PC-9 (cell line): ENCODE results near the gene TBC1D5. TPM values are rescaled to one million over a fixed set of nuclear protein-coding genes. Genes with fewer than 3 reads are reported as not detected.

Source experiments
- BruUV-seq: library from RNA; stranded (reverse); fragments of 400-500 nt; replicated peaks from 2 replicates; lab custom pipeline; 2021; lab: Mats Ljungman, UMichigan
- CTCF ChIA-PET: fragments of 300-600 bp; sonication (Branson Sonifier 250); formaldehyde crosslinking; loops from one replicate; lab custom pipeline; 2022; ENCODE audit warnings: antibody characterized with exemption; lab: Charles Lee
- POLR2A ChIA-PET: fragments of 300-600 bp; sonication (Branson Sonifier 250); formaldehyde crosslinking; loops from one replicate; lab custom pipeline; 2022; ENCODE audit warnings: antibody characterized with exemption; ENCODE audit not compliant: unreplicated experiment; lab: Charles Lee
- DNase-seq, 2 experiments: peaks; one replicate each; pipeline versions ENCODE4 v3.0.0 to v3.0.0-alpha.2; 2015 to 2022; ENCODE audit warnings: mixed read lengths in 1 of 2
- H2AFZ ChIP-seq: fragments of 200-600 bp; sonication (generic); 2 replicates; pipeline ENCODE4 v1.8.1; 2017; ENCODE audit warnings: antibody characterized with exemption
- H3F3A ChIP-seq: fragments of 200-600 bp; sonication (generic); 2 replicates; pipeline ENCODE4 v1.8.1; 2017; ENCODE audit warnings: antibody characterized with exemption, mild to moderate bottlenecking, low read depth; ENCODE audit not compliant: insufficient read depth
- H3K27ac ChIP-seq: fragments of 200-600 bp; sonication (generic); 2 replicates; pipeline ENCODE4 v1.6.1; 2016; ENCODE audit warnings: mixed run types
- H3K27me3 ChIP-seq: fragments of 200-600 bp; sonication (generic); 2 replicates; pipeline ENCODE4 v1.6.1; 2016; ENCODE audit warnings: low read depth, mixed run types; ENCODE audit not compliant: insufficient read depth
- H3K36me3 ChIP-seq: fragments of 200-600 bp; sonication (generic); 2 replicates; pipeline ENCODE4 v1.6.1; 2016; ENCODE audit warnings: low read depth, mixed run types
- H3K4me1 ChIP-seq: fragments of 200-600 bp; sonication (generic); replicated peaks from 2 replicates; pipeline ENCODE4 v1.6.1; 2016; ENCODE audit warnings: mixed run types; ENCODE audit not compliant: insufficient read depth
- H3K4me2 ChIP-seq: fragments of 200-600 bp; sonication (generic); 2 replicates; pipeline ENCODE4 v1.6.1; 2017; ENCODE audit warnings: mixed run types
- H3K4me3 ChIP-seq: fragments of 200-600 bp; sonication (generic); 2 replicates; pipeline ENCODE4 v1.6.1; 2016; ENCODE audit warnings: mixed run types
- H3K79me2 ChIP-seq: fragments of 200-600 bp; sonication (generic); 2 replicates; pipeline ENCODE4 v1.6.1; 2017; ENCODE audit warnings: low read depth, mixed run types
- H3K9me2 ChIP-seq: fragments of 200-600 bp; sonication (generic); 2 replicates; pipeline ENCODE4 v1.8.1; 2017; ENCODE audit warnings: mild to moderate bottlenecking; ENCODE audit not compliant: insufficient read depth
- H3K9me3 ChIP-seq: fragments of 200-600 bp; sonication (generic); 2 replicates; pipeline ENCODE4 v1.8.1; 2016; ENCODE audit warnings: low read depth; ENCODE audit not compliant: insufficient read depth
- H4K20me1 ChIP-seq: fragments of 200-600 bp; sonication (generic); 2 replicates; pipeline ENCODE4 v1.8.1; 2017; ENCODE audit not compliant: insufficient read depth
- EZH2 ChIP-seq: fragments of 200-600 bp; sonication (generic); IDR thresholded peaks from 2 replicates; pipeline ENCODE4 v1.8.0; 2017; ENCODE audit warnings: antibody characterized with exemption, low read depth
- intact Hi-C: fragments of 100-400 bp; cut with micrococcal nuclease; formaldehyde crosslinking; loops from one replicate; pipeline ENCODE4 v1.10.0; 2022; ENCODE audit not compliant: unreplicated experiment
- total RNA-seq: library from RNA; stranded (reverse); gene quantifications from 2 replicates; pipeline ENCODE4 v1.2.3, GENCODE V29; 2021
- TF ChIP-seq, protein P1 (sequence below): fragments of 200-600 bp; sonication (generic); conservative IDR thresholded peaks from 2 replicates; pipeline ENCODE4 v1.6.1; 2017; ENCODE audit warnings: mixed run types, antibody characterized with exemption, mild to moderate bottlenecking, moderate library complexity

The TBC1D5 gene
- total RNA-seq, 1 experiment from 2014 or later = 54.0 TPM

DNA sequence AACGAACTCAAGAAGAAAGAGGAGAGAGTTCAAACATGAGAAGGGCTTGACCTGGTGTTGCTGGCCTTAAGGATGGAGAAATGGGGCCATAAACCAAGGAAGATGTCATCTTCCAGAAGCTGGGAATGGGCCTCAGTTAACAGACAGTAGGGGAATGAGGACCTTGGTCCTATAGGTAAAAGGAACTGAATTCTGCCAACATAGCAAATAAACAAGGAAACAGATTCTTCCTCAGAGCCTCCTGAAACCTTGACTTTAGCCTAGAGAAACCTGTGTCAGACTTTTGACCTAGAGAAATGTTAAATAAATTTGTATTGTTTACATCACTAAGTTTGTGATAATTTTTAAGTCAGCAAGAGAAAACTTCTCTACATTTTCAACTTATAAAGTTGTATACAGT is 520.9 kb downstream of the TBC1D5 start:
- no peaks in the 10 kb centered on the region for H3F3A ChIP-seq
- no peaks in the 10 kb centered on the region; the same call in 1 of the 2 replicates for H3K9me2 ChIP-seq
- H3K9me3 ChIP-seq = no peaks in the 10 kb centered on the region; the same call in 1 of the 2 replicates
- CTCF ChIA-PET = interaction anchor here (0.6 kb wide), 1 partner anchor 596 kb away, joined by 5 read pairs; no protein-coding TSS in a partner anchor
- no peak for DNase-seq
- no peak overlapping the region for H2AFZ ChIP-seq
- H3K4me3 ChIP-seq = no peak overlapping the region
- no peak overlapping the region for H3K27ac ChIP-seq
- no TSS peak for BruUV-seq
- intact Hi-C loops = no loop called here
- no peaks in the 10 kb centered on the region for H4K20me1 ChIP-seq
- H3K27me3 ChIP-seq = no peaks in the 10 kb centered on the region
- H3K4me1 ChIP-seq = no peaks in the 10 kb centered on the region
- no peak overlapping the region for H3K4me2 ChIP-seq
- H3K36me3 ChIP-seq = no peaks in the 10 kb centered on the region
- POLR2A ChIA-PET = no interaction called here
- TF ChIP-seq EZH2 = no peak
- TF ChIP-seq, protein P1, sequence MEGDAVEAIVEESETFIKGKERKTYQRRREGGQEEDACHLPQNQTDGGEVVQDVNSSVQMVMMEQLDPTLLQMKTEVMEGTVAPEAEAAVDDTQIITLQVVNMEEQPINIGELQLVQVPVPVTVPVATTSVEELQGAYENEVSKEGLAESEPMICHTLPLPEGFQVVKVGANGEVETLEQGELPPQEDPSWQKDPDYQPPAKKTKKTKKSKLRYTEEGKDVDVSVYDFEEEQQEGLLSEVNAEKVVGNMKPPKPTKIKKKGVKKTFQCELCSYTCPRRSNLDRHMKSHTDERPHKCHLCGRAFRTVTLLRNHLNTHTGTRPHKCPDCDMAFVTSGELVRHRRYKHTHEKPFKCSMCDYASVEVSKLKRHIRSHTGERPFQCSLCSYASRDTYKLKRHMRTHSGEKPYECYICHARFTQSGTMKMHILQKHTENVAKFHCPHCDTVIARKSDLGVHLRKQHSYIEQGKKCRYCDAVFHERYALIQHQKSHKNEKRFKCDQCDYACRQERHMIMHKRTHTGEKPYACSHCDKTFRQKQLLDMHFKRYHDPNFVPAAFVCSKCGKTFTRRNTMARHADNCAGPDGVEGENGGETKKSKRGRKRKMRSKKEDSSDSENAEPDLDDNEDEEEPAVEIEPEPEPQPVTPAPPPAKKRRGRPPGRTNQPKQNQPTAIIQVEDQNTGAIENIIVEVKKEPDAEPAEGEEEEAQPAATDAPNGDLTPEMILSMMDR = no peak
- H3K79me2 ChIP-seq = no peaks in the 10 kb centered on the region

DNA sequence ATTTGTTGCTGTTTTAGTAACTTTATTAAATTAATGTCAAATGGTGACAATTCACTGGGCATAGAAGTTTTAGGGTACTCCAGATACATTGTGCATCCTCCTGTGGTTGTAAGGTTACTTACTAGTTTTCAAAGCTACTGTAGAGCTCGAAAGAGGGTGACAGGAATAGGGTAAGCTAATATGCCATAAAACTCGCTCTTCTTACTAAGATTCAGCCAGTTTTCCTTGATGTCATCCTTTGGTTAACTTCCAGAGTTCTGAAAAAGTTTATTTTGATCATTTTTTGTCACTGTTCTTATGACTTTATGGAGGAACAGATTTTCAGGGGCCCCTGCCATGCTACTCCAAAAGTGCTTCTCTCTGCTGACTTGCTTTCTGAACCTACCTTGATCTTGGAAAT is 522.8 kb downstream of the TBC1D5 start:
- ChIA-PET POLR2A (no interaction called here), CTCF (no interaction called here)
- Histone ChIP-seq H3K9me2 (no peaks in the 10 kb centered on the region; the same call in 1 of the 2 replicates), H2AFZ (no peak overlapping the region), H3K27ac (no peak overlapping the region), H4K20me1 (no peaks in the 10 kb centered on the region), H3K36me3 (no peaks in the 10 kb centered on the region), H3K4me1 (no peaks in the 10 kb centered on the region), H3K4me2 (no peak overlapping the region), H3K27me3 (no peaks in the 10 kb centered on the region), H3K79me2 (no peaks in the 10 kb centered on the region), H3F3A (no peaks in the 10 kb centered on the region), H3K9me3 (no peaks in the 10 kb centered on the region; the same call in 1 of the 2 replicates), H3K4me3 (no peak overlapping the region)
- intact Hi-C loops = no loop called here
- DNase-seq = no peak
- BruUV-seq = no TSS peak
- no peak for TF ChIP-seq EZH2
- TF ChIP-seq, protein P1 = no peak

DNA sequence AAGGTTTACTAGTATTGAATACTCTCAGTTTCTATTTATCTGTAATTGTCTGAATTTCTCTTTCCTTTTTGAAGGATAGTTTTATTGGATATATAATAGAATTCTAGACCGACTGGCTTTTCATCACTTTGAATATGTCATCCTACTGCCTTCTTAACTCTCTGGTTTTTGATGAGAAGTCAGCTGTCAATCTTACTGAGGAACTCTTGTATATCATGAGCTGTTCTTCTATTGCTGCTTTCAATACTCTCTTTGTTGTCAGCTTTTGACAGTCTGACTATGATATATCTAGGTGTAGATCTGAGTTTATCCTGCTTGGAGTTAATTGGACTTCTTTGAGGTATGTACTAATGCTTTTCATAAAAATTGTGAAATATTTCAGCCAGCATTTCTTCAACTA is 523.8 kb downstream of the TBC1D5 start:
- Histone ChIP-seq H3K27me3 (no peaks in the 10 kb centered on the region), H3K36me3 (no peaks in the 10 kb centered on the region), H4K20me1 (no peaks in the 10 kb centered on the region), H3K27ac (no peak overlapping the region), H3K9me3 (no peaks in the 10 kb centered on the region; the same call in 1 of the 2 replicates), H3K4me3 (no peak overlapping the region), H3K4me1 (no peaks in the 10 kb centered on the region), H2AFZ (no peak overlapping the region), H3K79me2 (no peaks in the 10 kb centered on the region), H3F3A (no peaks in the 10 kb centered on the region), H3K9me2 (no peaks in the 10 kb centered on the region; the same call in 1 of the 2 replicates), H3K4me2 (no peak overlapping the region)
- POLR2A ChIA-PET = no interaction called here
- BruUV-seq = no TSS peak
- intact Hi-C loops = no loop called here
- DNase-seq = no peak
- CTCF ChIA-PET = no interaction called here
- TF ChIP-seq, protein P1 = no peak
- TF ChIP-seq EZH2 = no peak
